T47D (cell line): Measurements from ENCODE around the gene HOXC9.

Source experiments
- DNase-seq, 2 experiments: peaks; one replicate each; pipeline versions ENCODE4 v3.0.0 to v3.0.0-alpha.2; 2011 to 2012; ENCODE audit warnings: low read depth in 1 of 2, low spot score in 1 of 2
- JUND ChIP-seq: IDR thresholded peaks from 2 replicates; pipeline ENCODE4 v1.6.1; 2012; ENCODE audit warnings: low read depth
- in situ Hi-C: cut with HindIII; loops from 2 replicates; pipeline ENCODE4 v1.10.0; 2016; ENCODE audit warnings: low sequenced_read_pairs, low pct_unique_long_range_greater_than_20kb

The HOXC9 gene

GRCh38 chr12:54000116-54001114, at the start of gene HOXC9:
TSS of gene HOXC9 (plus strand) at chr12:54000161. CDS start at chr12:54000189, 28 bp downstream.
- TF ChIP-seq JUND = no peak
- no peak for DNase-seq
- in situ Hi-C loops = loop anchor here (25.0 kb wide), 1 partner anchor 187 kb away; the partner anchor contains the start of gene SMUG1

- no peak for TF ChIP-seq JUND
- peak; percentile 65 to 70 for DNase-seq
- in situ Hi-C loops = no loop called here
These were observed 49.6 kb upstream of the HOXC9 start for GRCh38 chr12:53950437-53950773.

GRCh38 chr12:53950789-53951576, 49.0 kb upstream of the HOXC9 start:
- in situ Hi-C loops = no loop called here
- no peak for DNase-seq
- no peak for TF ChIP-seq JUND

DNA sequence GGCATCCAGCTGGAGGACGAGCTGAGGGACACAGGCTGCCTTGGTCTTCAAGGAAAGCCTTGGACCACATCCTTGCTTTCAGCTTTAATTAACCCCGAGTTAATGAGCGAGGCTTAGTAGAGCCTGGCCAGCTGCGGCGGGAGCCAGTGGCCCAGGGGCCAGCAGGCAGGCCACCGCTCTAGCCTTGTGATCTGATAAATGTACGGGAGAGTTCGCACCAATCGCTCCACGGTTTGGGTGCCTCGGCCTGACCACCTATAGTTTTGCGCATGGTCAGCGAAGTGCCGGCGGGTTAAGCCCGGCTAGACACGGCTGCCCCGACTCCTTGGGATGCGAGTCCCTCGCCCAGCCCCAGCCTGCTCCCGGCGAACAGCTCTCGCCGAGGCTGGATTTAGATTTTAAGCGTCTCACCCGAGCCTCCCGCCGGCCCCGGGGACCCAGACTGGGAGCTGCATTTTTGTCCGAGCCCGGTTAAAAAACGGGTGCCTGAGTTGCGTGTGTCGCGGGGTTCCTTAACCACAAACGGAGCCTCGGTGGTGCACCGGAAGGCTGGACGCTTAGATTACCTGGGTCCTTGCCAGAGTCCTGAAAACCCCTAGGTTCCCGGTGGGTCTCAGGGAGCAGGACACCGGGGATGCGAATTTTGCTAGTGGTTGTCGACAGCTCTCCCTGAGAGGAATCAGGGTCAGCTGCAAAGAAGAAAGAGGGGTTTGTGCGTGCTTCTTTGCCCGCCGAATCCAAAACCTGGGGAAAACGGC, 48.2 kb upstream of the HOXC9 start:
- no peak for DNase-seq
- no peak for TF ChIP-seq JUND
- in situ Hi-C loops = no loop called here

DNA sequence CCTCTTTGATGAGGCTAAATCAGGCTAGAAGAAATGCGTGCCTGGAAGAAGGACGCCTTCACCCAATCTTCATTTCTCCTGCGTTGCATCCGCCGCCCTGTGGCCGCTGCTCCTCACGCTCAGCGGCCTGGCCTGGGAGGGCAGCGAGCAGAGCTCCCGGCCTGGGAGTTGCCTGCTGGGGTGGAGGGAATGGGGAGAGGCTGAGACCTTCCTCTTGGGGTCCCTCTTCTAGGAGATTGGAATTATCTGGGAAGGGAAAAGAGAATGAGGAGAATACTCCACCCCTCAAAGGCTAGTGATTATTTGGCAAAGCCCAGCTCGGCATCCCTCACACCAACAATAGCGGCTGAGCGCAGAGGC, 47.6 kb upstream of the HOXC9 start:
- TF ChIP-seq JUND = no peak
- no peak for DNase-seq
- in situ Hi-C loops = no loop called here

DNA sequence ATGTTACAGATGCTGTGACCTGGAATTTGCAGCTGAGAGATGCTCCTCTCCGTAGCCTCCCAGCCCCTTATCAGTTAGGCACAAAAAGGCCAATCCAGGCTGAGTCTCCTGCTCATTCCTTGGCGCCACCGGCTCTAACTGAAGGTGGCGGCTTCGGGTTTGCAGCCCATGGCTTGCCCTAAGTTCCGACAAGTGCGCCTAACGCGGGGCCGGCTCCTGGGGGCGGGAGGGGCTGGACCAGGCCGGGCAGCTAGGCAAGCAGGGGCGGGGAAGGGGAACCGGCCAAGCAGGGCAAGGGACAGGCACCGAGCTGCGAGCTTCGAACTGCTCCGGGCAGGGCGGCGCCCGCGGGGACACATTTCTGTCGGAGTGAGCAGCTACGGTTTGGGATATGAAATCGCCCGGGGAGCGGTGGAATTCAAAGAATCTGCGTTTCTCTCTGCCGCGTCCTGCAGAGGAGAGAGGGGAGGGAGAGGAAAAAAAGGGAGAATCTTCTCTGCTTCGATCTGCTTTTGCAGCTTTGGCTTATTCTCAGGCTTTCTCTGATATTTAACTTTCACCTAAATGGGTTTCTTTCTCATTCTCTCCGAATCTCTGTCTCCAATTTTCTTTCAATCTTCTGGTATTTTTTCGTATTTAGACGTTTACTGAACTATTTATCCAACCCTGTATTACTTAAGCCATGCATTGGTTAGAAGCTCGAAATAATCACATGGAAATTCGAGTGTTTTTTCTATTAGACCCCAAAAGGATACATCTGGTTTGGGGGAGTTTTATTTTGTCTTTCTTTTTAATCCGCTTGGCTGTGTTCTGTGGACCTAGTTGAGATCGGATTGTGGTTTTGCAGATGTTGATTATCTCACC, 46.9 kb upstream of the HOXC9 start:
- peak; percentile 84 to 94 for DNase-seq
- no peak for TF ChIP-seq JUND
- in situ Hi-C loops = no loop called here

- no peak for DNase-seq
- in situ Hi-C loops = no loop called here
- no peak for TF ChIP-seq JUND
These were observed 45.9 kb upstream of the HOXC9 start for GRCh38 chr12:53953831-53954693.

DNA sequence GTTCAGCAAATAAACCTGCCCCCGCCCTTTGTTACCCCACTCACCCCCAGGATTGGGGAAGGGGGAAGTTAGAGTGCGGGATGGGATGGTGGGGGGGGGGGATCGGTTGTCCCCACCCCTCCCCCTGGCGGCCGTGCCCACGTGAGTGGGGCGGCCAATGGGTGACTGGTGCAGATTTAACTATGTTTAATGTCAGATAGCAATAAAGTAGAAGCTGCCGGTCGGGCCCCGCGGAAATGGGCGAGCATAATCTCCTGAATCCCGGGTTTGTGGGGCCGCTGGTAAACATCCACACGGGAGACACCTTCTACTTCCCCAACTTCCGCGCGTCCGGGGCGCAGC, 45.3 kb upstream of the HOXC9 start, which contains the start of gene HOXC12:
TSS of gene HOXC12 (plus strand) at position 210 of the 342 bp plus-strand sequence. CDS start at position 237, 27 bp downstream.
- DNase-seq = peak in 1 of 2 experiments; percentile 84
- in situ Hi-C loops = no loop called here
- no peak for TF ChIP-seq JUND

DNA sequence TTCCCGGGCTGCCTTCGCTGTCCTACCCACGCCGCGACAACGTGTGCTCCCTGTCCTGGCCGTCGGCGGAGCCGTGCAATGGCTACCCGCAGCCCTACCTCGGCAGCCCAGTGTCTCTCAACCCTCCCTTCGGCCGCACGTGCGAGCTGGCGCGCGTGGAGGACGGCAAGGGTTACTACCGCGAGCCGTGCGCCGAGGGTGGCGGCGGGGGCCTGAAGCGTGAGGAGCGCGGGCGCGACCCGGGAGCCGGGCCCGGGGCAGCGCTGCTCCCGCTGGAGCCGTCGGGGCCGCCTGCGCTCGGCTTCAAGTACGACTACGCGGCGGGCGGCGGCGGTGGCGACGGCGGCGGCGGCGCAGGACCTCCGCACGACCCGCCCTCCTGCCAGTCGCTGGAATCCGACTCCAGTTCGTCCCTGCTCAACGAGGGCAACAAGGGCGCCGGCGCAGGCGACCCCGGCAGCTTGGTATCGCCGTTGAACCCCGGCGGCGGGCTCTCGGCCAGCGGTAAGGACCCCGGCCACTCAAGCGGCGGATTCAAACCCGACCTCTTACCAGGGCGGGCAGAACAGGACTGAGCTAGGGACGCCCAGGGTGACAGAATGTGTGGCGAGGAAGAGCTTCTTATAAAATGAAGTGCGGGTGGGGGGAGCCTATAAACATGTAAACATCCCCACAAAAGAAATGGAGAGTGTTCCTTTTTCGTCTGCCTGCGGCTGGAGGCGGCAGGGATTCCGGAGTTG, 44.8 kb upstream of the HOXC9 start:
- no peak for TF ChIP-seq JUND
- DNase-seq = no peak
- in situ Hi-C loops = no loop called here

- TF ChIP-seq JUND = no peak
- in situ Hi-C loops = no loop called here
- no peak for DNase-seq
These were observed 44.1 kb upstream of the HOXC9 start for GRCh38 chr12:53955776-53956250.
